Measurements from ENCODE around the gene ATP1A3. TPM values are rescaled to one million over a fixed set of nuclear protein-coding genes. Genes with fewer than 3 reads are reported as not detected.
A peak's percentile ranks its signal among the peaks of the same experiment; 100 is the strongest.

ATP1A3 gene
- total and polyA plus RNA-seq, 8 donors = 0.09 to 1.2 (median 0.32) TPM

GRCh38 chr19:41991025-41991424, 3.0 kb downstream of the ATP1A3 start:
- Histone ChIP-seq H3K4me1 (no peaks in the 10 kb centered on the region), H3K4me3 (no peak overlapping the region), H3K27me3 (peaks cover 0 to 7% (median 1%) of the 10 kb centered on the region in 4 donors), H3K27ac (no peak overlapping the region), H3K9me3 (no peaks in the 10 kb centered on the region), H3K36me3 (no peaks in the 10 kb centered on the region)
- ATAC-seq (no peak), DNase-seq (peak in 1 of 6 donors; percentile 50), FAIRE-seq (no peak)
- 16 to 18% methylated on average over 15 of the region's 15 CpGs for whole genome bisulfite sequencing, 2 donors
- intact Hi-C loops (cut with DNase I) = no loop called here
- no peak for TF ChIP-seq CTCF (IDR thresholded peaks at IDR 0.05)

GRCh38 chr19:41990615-41991014, 3.4 kb downstream of the ATP1A3 start:
- Histone ChIP-seq H3K4me3 (no peak overlapping the region), H3K27me3 (peaks cover 0 to 7% (median 1%) of the 10 kb centered on the region in 4 donors), H3K9me3 (no peaks in the 10 kb centered on the region), H3K4me1 (no peaks in the 10 kb centered on the region), H3K36me3 (no peaks in the 10 kb centered on the region), H3K27ac (no peak overlapping the region)
- DNase-seq (no peak), FAIRE-seq (no peak), ATAC-seq (no peak)
- intact Hi-C loops (cut with DNase I) = no loop called here
- WGBS, 2 donors = 48 to 62% methylated on average over 2 of the region's 2 CpGs
- TF ChIP-seq CTCF (IDR thresholded peaks at IDR 0.05) = no peak

- H3K9me3 ChIP-seq = no peaks in the 10 kb centered on the region
- H3K36me3 ChIP-seq = no peaks in the 10 kb centered on the region
- no peaks in the 10 kb centered on the region for H3K4me1 ChIP-seq
- no peak overlapping the region for H3K27ac ChIP-seq
- ATAC-seq = no peak
- peaks cover 0 to 5% (median 1%) of the 10 kb centered on the region in 4 donors for H3K27me3 ChIP-seq
- H3K4me3 ChIP-seq = no peak overlapping the region
- 65 to 81% methylated on average over 4 of the region's 4 CpGs for WGBS, 2 donors
- DNase-seq = no peak
- TF ChIP-seq CTCF (IDR thresholded peaks at IDR 0.05) = no peak
- FAIRE-seq = no peak
- intact Hi-C loops (cut with DNase I) = no loop called here
Measured at GRCh38 chr19:41990028-41990427, 4.0 kb downstream of the ATP1A3 start.

- no peak for TF ChIP-seq CTCF (IDR thresholded peaks at IDR 0.05)
- intact Hi-C loops (cut with DNase I) = no loop called here
- 70 to 78% methylated on average over 9 of the region's 9 CpGs for WGBS, 2 donors
- peaks cover 0 to 2% (median 0%) of the 10 kb centered on the region in 4 donors for H3K27me3 ChIP-seq
- no peak overlapping the region for H3K27ac ChIP-seq
- H3K9me3 ChIP-seq = no peaks in the 10 kb centered on the region
- no peak overlapping the region for H3K4me3 ChIP-seq
- FAIRE-seq (no peak), DNase-seq (no peak), ATAC-seq (no peak)
- H3K36me3 ChIP-seq = no peaks in the 10 kb centered on the region
- H3K4me1 ChIP-seq = no peaks in the 10 kb centered on the region
Measured at GRCh38 chr19:41988947-41989346, 5.1 kb downstream of the ATP1A3 start.

- DNase-seq (no peak), ATAC-seq (no peak), FAIRE-seq (no peak)
- WGBS, 2 donors = 60 to 76% methylated on average over 10 of the region's 10 CpGs
- no peaks in the 10 kb centered on the region for H3K9me3 ChIP-seq
- no peaks in the 10 kb centered on the region for H3K4me1 ChIP-seq
- intact Hi-C loops (cut with DNase I) = no loop called here
- TF ChIP-seq CTCF (IDR thresholded peaks at IDR 0.05) = no peak
- peaks cover 0 to 1% (median 0%) of the 10 kb centered on the region in 4 donors for H3K27me3 ChIP-seq
- no peak overlapping the region for H3K4me3 ChIP-seq
- no peak overlapping the region for H3K27ac ChIP-seq
- H3K36me3 ChIP-seq = no peaks in the 10 kb centered on the region
Measured at GRCh38 chr19:41987141-41987860, 6.7 kb downstream of the ATP1A3 start.
